T-cell (primary cell): ENCODE data around the gene RASSF8. TPM values are rescaled to one million over a fixed set of nuclear protein-coding genes. Genes with fewer than 3 reads are reported as not detected.
"Not testable (repeated sequence)": the region's sequence is repeated elsewhere in the genome, so short reads cannot be mapped to it uniquely, and the experiment has no call there.

Experiments
- ATAC-seq, 4 experiments: fragments of 200-7000 bp in 3 of 4; fragments of 150-1000 bp in 1 of 4; cut with Tn5 transposase; replicated peaks in 1 of 4; 1 replicate in 3 of 4; 2 replicates in 1 of 4; pipeline ENCODE4 v1.10.0; 2021; ENCODE audit warnings: moderate library complexity in 3 of 4, mild to moderate bottlenecking in 2 of 4, moderate number of reproducible peaks in 1 of 4
- CTCF ChIA-PET, 2 donors: fragments of 300-600 bp; sonication (Branson Sonifier 250); formaldehyde crosslinking; loops; one replicate each; lab custom pipeline; 2022; ENCODE audit warnings: antibody characterized with exemption in 2 of 2; lab: Charles Lee
- POLR2A ChIA-PET, 2 donors: fragments of 300-600 bp; sonication (Branson Sonifier 250); formaldehyde crosslinking; loops; one replicate each; lab custom pipeline; 2022; ENCODE audit warnings: antibody characterized with exemption in 2 of 2; lab: Charles Lee
- DNase-seq, 35 experiments: peaks; one replicate each; pipeline versions ENCODE4 v3.0.0 to v3.0.0-alpha.2; 2013 to 2023
- H3K27ac ChIP-seq: one replicate; pipeline ENCODE4 v1.5.1; 2013; ENCODE audit warnings: low read length
- H3K27me3 ChIP-seq, 2 experiments: replicated peaks in 1 of 2; 1 replicate in 1 of 2; 2 replicates in 1 of 2; pipeline versions ENCODE4 v1.6.1 to v1.7.0; 2013; ENCODE audit warnings: low read length in 1 of 2, mixed read lengths in 1 of 2; ENCODE audit not compliant: control insufficient read depth in 2 of 2, insufficient read depth in 2 of 2; ENCODE audit errors: extremely low read depth in 1 of 2
- H3K36me3 ChIP-seq, 2 donors: 1 replicate in 1 of 2; 2 replicates in 1 of 2; pipeline versions ENCODE4 v1.6.1 to v1.7.0; 2013; ENCODE audit warnings: low read length in 1 of 2; ENCODE audit not compliant: control insufficient read depth in 2 of 2, insufficient read depth in 1 of 2; ENCODE audit errors: extremely low read depth in 1 of 2
- H3K4me1 ChIP-seq, 2 experiments: 1 replicate in 1 of 2; 2 replicates in 1 of 2; pipeline versions ENCODE4 v1.6.1 to v1.7.0; 2013; ENCODE audit warnings: low read length in 2 of 2, mixed read lengths in 1 of 2; ENCODE audit not compliant: insufficient read depth in 2 of 2, control insufficient read depth in 1 of 2; ENCODE audit errors: extremely low read depth in 1 of 2
- H3K4me3 ChIP-seq, 2 donors: 1 replicate in 1 of 2; 2 replicates in 1 of 2; pipeline versions ENCODE4 v1.5.1 to v1.7.0; 2013; ENCODE audit warnings: mild to moderate bottlenecking in 2 of 2, low read length in 1 of 2, moderate library complexity in 1 of 2; ENCODE audit not compliant: control insufficient read depth in 1 of 2; ENCODE audit errors: extremely low read depth in 1 of 2
- H3K9me3 ChIP-seq: 2 replicates; pipeline ENCODE4 v1.7.0; 2013
- H3K27ac Mint-ChIP-seq, 2 donors: one replicate each; pipeline ENCODE4 v1.8.0; 2020 to 2021; ENCODE audit warnings: mild to moderate bottlenecking in 2 of 2, mixed read lengths in 2 of 2
- H3K27me3 Mint-ChIP-seq, 2 donors: one replicate each; pipeline ENCODE4 v1.8.0; 2021 to 2022; ENCODE audit warnings: mixed read lengths in 2 of 2
- H3K36me3 Mint-ChIP-seq: one replicate; pipeline ENCODE4 v1.8.0; 2021; ENCODE audit warnings: mixed read lengths
- H3K4me1 Mint-ChIP-seq, 3 donors: one replicate each; pipeline ENCODE4 v1.8.0; 2020 to 2022; ENCODE audit warnings: mixed read lengths in 3 of 3, mild to moderate bottlenecking in 1 of 3
- H3K4me3 Mint-ChIP-seq, 3 donors: one replicate each; pipeline ENCODE4 v1.8.0; 2020 to 2022; ENCODE audit warnings: mild to moderate bottlenecking in 3 of 3, mixed read lengths in 3 of 3, moderate library complexity in 3 of 3
- H3K9me3 Mint-ChIP-seq, 3 donors: one replicate each; pipeline ENCODE4 v1.8.0; 2020 to 2022; ENCODE audit warnings: mixed read lengths in 3 of 3
- WGBS: methylation state at CpG from one replicate; pipeline ENCODE4 v1.1.5; 2013; ENCODE audit warnings: missing lambda C conversion rate; ENCODE audit not compliant: insufficient coverage; 5-methylcytosine and 5-hydroxymethylcytosine counted together
- total RNA-seq, 35 experiments: library from RNA in 6 of 35; stranded (reverse) in 6 of 35; fragments of 120-200 nt in 1 of 35; gene quantifications; one replicate each; pipeline versions ENCODE4 v1.2.1 to v1.2.4 and lab custom pipeline; 2013 to 2026

Gene RASSF8
- total RNA-seq, 5 donors from 2014 or later (not counting 1 experiment from before 2014, with no cell fraction given), result 0.50 to 0.98 (median 0.73) TPM; not detected in 1

GRCh38 chr12:26057271-26057670, 98.8 kb downstream of the RASSF8 start:
- CTCF ChIA-PET, result interaction anchor here in 1 of 2 donors (0.7 to 0.9 kb wide), 3 partner anchors 13 to 56 kb away, joined by 3 read pairs; no protein-coding TSS in a partner anchor
- H3K27me3 Mint-ChIP-seq, H3K4me1 ChIP-seq, H3K36me3 Mint-ChIP-seq, H3K4me3 ChIP-seq, ATAC-seq, DNase-seq, H3K9me3 ChIP-seq, H3K27ac Mint-ChIP-seq, H3K4me3 Mint-ChIP-seq, POLR2A ChIA-PET, H3K36me3 ChIP-seq, H3K27ac ChIP-seq, H3K9me3 Mint-ChIP-seq, H3K27me3 ChIP-seq, H3K4me1 Mint-ChIP-seq: not testable (repeated sequence)
- WGBS, result 94% methylated on average over 3 of the region's 6 CpGs

GRCh38 chr12:26058308-26058707, 99.8 kb downstream of the RASSF8 start:
- H3K4me3 ChIP-seq, result no peak overlapping the region
- Mint-ChIP-seq H3K4me3 (no peak overlapping the region), H3K4me1 (no peaks in the 10 kb centered on the region), H3K9me3 (no peaks in the 10 kb centered on the region), H3K36me3 (no peaks in the 10 kb centered on the region), H3K27ac (no peak overlapping the region), H3K27me3 (peaks cover 0 to 2% of the 10 kb centered on the region in 2 donors)
- ChIA-PET POLR2A (no interaction called here), CTCF (no interaction called here)
- no peaks in the 10 kb centered on the region for H3K36me3 ChIP-seq
- ATAC-seq (no peak), DNase-seq (no peak)
- no peaks in the 10 kb centered on the region for H3K9me3 ChIP-seq
- H3K27ac ChIP-seq, result no peak overlapping the region
- no peaks in the 10 kb centered on the region for H3K27me3 ChIP-seq
- WGBS, result no CpG with 5 or more reads among the region's 8 CpGs
- no peaks in the 10 kb centered on the region for H3K4me1 ChIP-seq

- Histone ChIP-seq H3K27ac (no peak overlapping the region), H3K4me3 (no peak overlapping the region), H3K4me1 (no peaks in the 10 kb centered on the region), H3K36me3 (no peaks in the 10 kb centered on the region), H3K9me3 (no peaks in the 10 kb centered on the region), H3K27me3 (peaks cover 0 to 2% of the 10 kb centered on the region in 2 experiments)
- ChIA-PET CTCF (no interaction called here), POLR2A (no interaction called here)
- WGBS, result 83% methylated on average over 1 of the region's 1 CpG
- Mint-ChIP-seq H3K27ac (no peak overlapping the region), H3K36me3 (no peaks in the 10 kb centered on the region), H3K9me3 (no peaks in the 10 kb centered on the region), H3K4me1 (no peaks in the 10 kb centered on the region), H3K4me3 (no peak overlapping the region), H3K27me3 (peaks cover 0 to 2% of the 10 kb centered on the region in 2 donors)
- DNase-seq, result no peak
- no peak for ATAC-seq
Observed at GRCh38 chr12:26058818-26059217, 100.3 kb downstream of the RASSF8 start.

- Histone ChIP-seq H3K4me1 (no peaks in the 10 kb centered on the region), H3K9me3 (no peaks in the 10 kb centered on the region), H3K27me3 (peaks cover 0 to 3% of the 10 kb centered on the region in 2 experiments), H3K4me3 (no peak overlapping the region), H3K27ac (no peak overlapping the region), H3K36me3 (no peaks in the 10 kb centered on the region)
- no CpG with 5 or more reads among the region's 3 CpGs for WGBS
- Mint-ChIP-seq H3K4me3 (no peak overlapping the region), H3K9me3 (no peaks in the 10 kb centered on the region), H3K27ac (no peak overlapping the region), H3K4me1 (no peaks in the 10 kb centered on the region), H3K36me3 (no peaks in the 10 kb centered on the region), H3K27me3 (peaks cover 3 to 16% of the 10 kb centered on the region in 2 donors)
- ATAC-seq (no peak), DNase-seq (no peak)
- POLR2A ChIA-PET, result no interaction called here
- CTCF ChIA-PET, result no interaction called here
Observed at GRCh38 chr12:26062006-26062405, 103.5 kb downstream of the RASSF8 start.

- no peak overlapping the region for H3K27ac Mint-ChIP-seq
- no peak for DNase-seq
- no peaks in the 10 kb centered on the region for H3K36me3 ChIP-seq
- ChIA-PET POLR2A (interaction anchor here in 1 of 2 donors (0.6 kb wide), 1 partner anchor 10 kb away, joined by 5 read pairs; no protein-coding TSS in a partner anchor), CTCF (no interaction called here)
- no peaks in the 10 kb centered on the region for H3K36me3 Mint-ChIP-seq
- H3K27me3 ChIP-seq, result peaks cover 0 to 3% of the 10 kb centered on the region in 2 experiments
- H3K27ac ChIP-seq, result no peak overlapping the region
- no peak for ATAC-seq
- H3K9me3 Mint-ChIP-seq, result no peaks in the 10 kb centered on the region
- H3K4me1 Mint-ChIP-seq, result no peaks in the 10 kb centered on the region
- WGBS, result no CpG with 5 or more reads among the region's 4 CpGs
- no peak overlapping the region for H3K4me3 Mint-ChIP-seq
- no peak overlapping the region for H3K4me3 ChIP-seq
- no peaks in the 10 kb centered on the region for H3K4me1 ChIP-seq
- no peaks in the 10 kb centered on the region for H3K9me3 ChIP-seq
- peaks cover 3 to 16% of the 10 kb centered on the region in 2 donors for H3K27me3 Mint-ChIP-seq
Observed at GRCh38 chr12:26062566-26062965, 104.1 kb downstream of the RASSF8 start.

GRCh38 chr12:26065451-26065850, 107.0 kb downstream of the RASSF8 start:
- no peaks in the 10 kb centered on the region for H3K36me3 Mint-ChIP-seq
- Histone ChIP-seq H3K9me3 (no peaks in the 10 kb centered on the region), H3K27me3 (peaks cover 0 to 3% of the 10 kb centered on the region in 2 experiments), H3K4me1 (no peaks in the 10 kb centered on the region), H3K4me3 (no peak overlapping the region), H3K36me3 (no peaks in the 10 kb centered on the region), H3K27ac (no peak overlapping the region)
- 70% methylated on average over 3 of the region's 5 CpGs for WGBS
- POLR2A ChIA-PET, result no interaction called here
- H3K4me1 Mint-ChIP-seq, result no peaks in the 10 kb centered on the region
- CTCF ChIA-PET, result interaction anchor here in 1 of 2 donors (0.6 kb wide), 1 partner anchor 429 kb away, joined by 5 read pairs; no protein-coding TSS in a partner anchor
- ATAC-seq (no peak), DNase-seq (no peak)
- H3K27me3 Mint-ChIP-seq, result peaks cover 3 to 16% of the 10 kb centered on the region in 2 donors
- no peak overlapping the region for H3K4me3 Mint-ChIP-seq
- H3K27ac Mint-ChIP-seq, result no peak overlapping the region
- H3K9me3 Mint-ChIP-seq, result no peaks in the 10 kb centered on the region

- WGBS, result 93% methylated on average over 2 of the region's 4 CpGs
- H3K4me1 ChIP-seq, result no peaks in the 10 kb centered on the region
- peaks cover 3 to 16% of the 10 kb centered on the region in 2 donors for H3K27me3 Mint-ChIP-seq
- peaks cover 0 to 3% of the 10 kb centered on the region in 2 experiments for H3K27me3 ChIP-seq
- no peak overlapping the region for H3K27ac ChIP-seq
- ChIA-PET CTCF (no interaction called here), POLR2A (no interaction called here)
- no peak for ATAC-seq
- DNase-seq, result no peak
- no peak overlapping the region for H3K27ac Mint-ChIP-seq
- no peak overlapping the region for H3K4me3 ChIP-seq
- no peaks in the 10 kb centered on the region for H3K9me3 ChIP-seq
- H3K4me1 Mint-ChIP-seq, result no peaks in the 10 kb centered on the region
- H3K36me3 Mint-ChIP-seq, result no peaks in the 10 kb centered on the region
- H3K36me3 ChIP-seq, result no peaks in the 10 kb centered on the region
- no peak overlapping the region for H3K4me3 Mint-ChIP-seq
- no peaks in the 10 kb centered on the region for H3K9me3 Mint-ChIP-seq
Observed at GRCh38 chr12:26068503-26068902, 110.0 kb downstream of the RASSF8 start.
